OCI-M2 (cell line): ENCODE data around the gene METAP1D.
"Not testable (repeated sequence)": the region's sequence is repeated elsewhere in the genome, so short reads cannot be mapped to it uniquely, and the experiment has no call there.

Experiments
- DNase-seq: peaks from one replicate; lab custom pipeline; 2025; ENCODE audit not compliant: unreplicated experiment; lab: John Stamatoyannopoulos, UW

METAP1D gene

GRCh38 chr2:171996021-171996420 is 3.7 kb upstream of the METAP1D start:
- DNase-seq, result no peak

- DNase-seq, result not testable (repeated sequence)
Measured at GRCh38 chr2:171997031-171997430, 2.7 kb upstream of the METAP1D start.

- no peak for DNase-seq
Measured at GRCh38 chr2:171999161-171999560, 592 bp upstream of the METAP1D start.

GRCh38 chr2:172000696-172001361 is 1.1 kb downstream of the METAP1D start:
- no peak for DNase-seq

- DNase-seq, result no peak
Measured at GRCh38 chr2:172007372-172007771, 7.6 kb downstream of the METAP1D start.

GRCh38 chr2:172009823-172010222 is 10.1 kb downstream of the METAP1D start:
- DNase-seq, result no peak

- no peak for DNase-seq
Measured at GRCh38 chr2:172011812-172012575, 12.2 kb downstream of the METAP1D start.

- DNase-seq, result no peak
Measured at GRCh38 chr2:172012677-172013391, 13.1 kb downstream of the METAP1D start.

GRCh38 chr2:172013396-172013795 is 13.6 kb downstream of the METAP1D start:
- no peak for DNase-seq

GRCh38 chr2:172021074-172021931 is 21.6 kb downstream of the METAP1D start:
- no peak for DNase-seq

- DNase-seq, result no peak
Measured at GRCh38 chr2:172021955-172022354, 22.2 kb downstream of the METAP1D start.

- no peak for DNase-seq
Measured at GRCh38 chr2:172031536-172031935, 31.8 kb downstream of the METAP1D start.

- DNase-seq, result no peak
Measured at GRCh38 chr2:172038121-172038520, 38.4 kb downstream of the METAP1D start.

- DNase-seq, result no peak
Measured at GRCh38 chr2:172038604-172039003, 38.9 kb downstream of the METAP1D start.

- no peak for DNase-seq
Measured at GRCh38 chr2:172039011-172039704, 39.4 kb downstream of the METAP1D start.

GRCh38 chr2:172040311-172040710 is 40.6 kb downstream of the METAP1D start:
- no peak for DNase-seq

GRCh38 chr2:172046080-172046678 is 46.4 kb downstream of the METAP1D start:
- no peak for DNase-seq

- DNase-seq, result no peak
Measured at GRCh38 chr2:172046866-172047565, 47.3 kb downstream of the METAP1D start.
